NCI-H226 (cell line): ENCODE data around the gene TBK1.

Experiments
- DNase-seq: peaks from one replicate; pipeline ENCODE4 v3.0.0-alpha.2; 2015

Gene TBK1

GRCh38 chr12:64452559-64453329 lies 824 bp downstream of the TBK1 start:
- DNase-seq = peak; percentile 82

GRCh38 chr12:64455506-64455905 lies 3.6 kb downstream of the TBK1 start:
- DNase-seq = no peak

GRCh38 chr12:64456119-64456518 lies 4.2 kb downstream of the TBK1 start:
- DNase-seq = no peak

- peak; percentile 47 for DNase-seq
Measured at GRCh38 chr12:64457032-64457431, 5.1 kb downstream of the TBK1 start.

- no peak for DNase-seq
Measured at GRCh38 chr12:64457466-64457865, 5.5 kb downstream of the TBK1 start.

GRCh38 chr12:64457923-64458322 lies 6.0 kb downstream of the TBK1 start:
- no peak for DNase-seq

- no peak for DNase-seq
Measured at GRCh38 chr12:64459394-64459891, 7.5 kb downstream of the TBK1 start.

- DNase-seq = peak; percentile 98
Measured at GRCh38 chr12:64461634-64462414, 9.9 kb downstream of the TBK1 start.

GRCh38 chr12:64466178-64466577 lies 14.3 kb downstream of the TBK1 start:
- DNase-seq = no peak

- DNase-seq = no peak
Measured at GRCh38 chr12:64468966-64469365, 17.0 kb downstream of the TBK1 start.

- no peak for DNase-seq
Measured at GRCh38 chr12:64469455-64470142, 17.7 kb downstream of the TBK1 start.

- DNase-seq = no peak
Measured at GRCh38 chr12:64470495-64470894, 18.6 kb downstream of the TBK1 start.

- no peak for DNase-seq
Measured at GRCh38 chr12:64473176-64473575, 21.3 kb downstream of the TBK1 start.

GRCh38 chr12:64475518-64475917 lies 23.6 kb downstream of the TBK1 start:
- no peak for DNase-seq

GRCh38 chr12:64476844-64477243 lies 24.9 kb downstream of the TBK1 start:
- DNase-seq = no peak

- DNase-seq = no peak
Measured at GRCh38 chr12:64478661-64479060, 26.7 kb downstream of the TBK1 start.

- DNase-seq = no peak
Measured at GRCh38 chr12:64480148-64480547, 28.2 kb downstream of the TBK1 start.

GRCh38 chr12:64486657-64487056 lies 34.7 kb downstream of the TBK1 start:
- DNase-seq = no peak

- DNase-seq = no peak
Measured at GRCh38 chr12:64491718-64492117, 39.8 kb downstream of the TBK1 start.

- DNase-seq = no peak
Measured at GRCh38 chr12:64493513-64493912, 41.6 kb downstream of the TBK1 start.

GRCh38 chr12:64494998-64495729 lies 43.2 kb downstream of the TBK1 start:
- no peak for DNase-seq

GRCh38 chr12:64496839-64497400 lies 45.0 kb downstream of the TBK1 start:
- no peak for DNase-seq
